HG03064 (cell line): ENCODE results near the gene SSBP4.
A peak's percentile ranks its signal among the peaks of the same experiment; 100 is the strongest.
"Not testable (repeated sequence)": the region's sequence is repeated elsewhere in the genome, so short reads cannot be mapped to it uniquely, and the experiment has no call there.

Source experiments
- ATAC-seq: cut with Tn5 transposase; IDR thresholded peaks from one replicate; pipeline ENCODE4 v1.9.1; 2021; ENCODE audit warnings: low read depth; ENCODE audit not compliant: unreplicated experiment

SSBP4 gene

DNA sequence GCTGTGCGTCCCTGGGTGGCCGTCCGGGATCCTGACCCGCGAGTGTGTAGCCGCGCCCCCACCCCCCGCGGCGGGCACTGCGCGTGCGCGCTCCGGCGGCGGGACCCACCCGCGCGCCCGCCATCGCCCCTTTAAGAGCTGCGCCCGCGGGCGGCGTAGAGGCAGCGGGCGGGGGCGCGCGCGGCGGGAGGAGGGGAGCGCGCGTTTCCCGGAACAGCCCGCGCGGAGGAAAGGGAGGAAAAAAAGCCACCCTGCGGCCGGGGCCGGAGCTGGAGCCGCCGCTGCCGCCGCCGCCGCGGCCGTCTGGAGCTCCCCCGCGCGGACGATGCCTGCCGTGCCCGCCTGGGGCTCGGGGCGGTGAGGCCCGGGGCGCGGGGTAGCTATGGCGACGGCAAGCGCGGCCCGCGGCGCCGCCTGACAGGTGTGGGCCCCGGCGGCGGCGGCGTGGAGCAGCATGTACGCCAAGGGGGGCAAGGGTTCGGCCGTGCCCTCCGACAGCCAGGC is at the start of gene SSBP4:
SSBP4 (plus strand) TSS at position 204 of the 504 bp plus-strand sequence; CDS start at position 455, 251 bp downstream.
- ATAC-seq: no peak

DNA sequence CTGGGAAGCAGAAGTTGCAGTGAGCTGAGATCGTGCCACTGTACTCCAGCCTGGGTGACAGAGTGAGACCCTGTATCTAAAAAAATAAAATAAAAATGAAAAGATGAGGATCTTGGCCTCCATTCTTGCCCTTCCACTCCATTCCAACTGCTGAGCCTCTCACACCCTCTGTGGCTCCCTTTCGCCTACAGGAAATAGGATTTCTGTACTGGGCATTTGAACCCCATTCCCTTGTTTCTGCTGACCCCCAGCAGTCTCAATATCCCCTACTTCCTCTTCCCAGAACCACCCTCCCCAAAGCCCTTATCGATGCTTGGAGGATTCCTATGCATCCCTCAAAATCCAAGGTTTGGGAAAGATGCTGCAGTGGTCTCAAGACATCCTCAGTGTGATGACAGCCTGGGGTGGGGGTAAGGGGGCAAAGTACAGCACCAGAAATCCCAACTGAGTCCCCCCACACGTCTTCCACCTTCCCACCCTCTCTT is 45.7 kb upstream of the SSBP4 start:
- no peak for ATAC-seq

DNA sequence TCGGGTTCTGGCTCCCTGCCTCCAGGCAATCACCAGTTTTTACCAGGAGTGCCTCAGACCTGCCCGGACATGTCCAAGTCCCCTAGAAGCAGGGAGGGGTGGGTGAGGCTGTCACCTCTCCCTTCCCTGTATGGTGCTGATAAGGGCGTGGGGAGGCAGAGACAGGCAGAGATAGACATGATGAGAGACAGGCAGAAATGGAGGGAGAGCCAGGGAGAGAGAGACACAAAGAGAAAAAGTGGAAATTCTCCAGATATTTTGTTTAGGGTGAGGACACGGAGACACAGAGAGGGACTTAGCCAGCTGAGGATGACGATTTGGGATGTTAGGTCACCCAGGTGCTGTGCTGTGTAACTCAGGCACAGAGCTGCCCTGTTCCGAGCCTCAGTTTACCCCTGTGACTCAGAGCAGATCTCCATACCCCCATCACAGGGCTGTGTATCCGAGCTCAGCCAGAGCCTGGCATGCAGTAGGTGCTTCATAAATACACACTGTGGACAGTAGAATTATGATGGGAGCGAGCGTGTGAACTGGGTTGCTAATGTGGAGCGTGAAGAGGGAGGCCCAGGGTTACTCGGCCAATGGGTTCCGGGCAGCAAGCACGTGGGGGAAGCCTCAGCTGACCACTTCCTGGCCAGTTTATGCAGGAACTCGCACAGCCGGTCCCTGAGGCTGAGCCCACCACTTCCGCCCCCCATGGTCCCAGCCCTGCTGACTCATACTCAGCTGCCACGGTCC is 45.1 kb upstream of the SSBP4 start:
- ATAC-seq: peak; percentile 68

DNA sequence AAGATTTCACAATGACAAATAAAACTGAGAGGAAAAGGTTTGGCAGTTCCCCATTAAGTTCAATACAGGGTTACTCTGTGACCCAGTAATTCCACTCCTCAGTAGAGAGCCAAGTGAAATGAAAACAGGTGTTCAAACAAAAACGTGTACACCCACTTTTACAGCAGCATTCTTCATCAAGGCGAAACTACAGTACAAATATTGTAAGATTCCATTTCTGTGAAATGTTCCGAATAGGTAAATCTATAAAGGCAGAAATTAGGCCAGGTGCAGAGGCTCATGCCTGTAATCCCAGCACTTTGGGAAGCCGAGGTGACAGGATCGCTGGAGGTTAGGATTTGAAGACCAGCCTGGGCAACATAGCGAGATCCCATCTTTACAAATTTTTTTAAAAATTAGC is 42.2 kb upstream of the SSBP4 start:
- ATAC-seq: no peak

DNA sequence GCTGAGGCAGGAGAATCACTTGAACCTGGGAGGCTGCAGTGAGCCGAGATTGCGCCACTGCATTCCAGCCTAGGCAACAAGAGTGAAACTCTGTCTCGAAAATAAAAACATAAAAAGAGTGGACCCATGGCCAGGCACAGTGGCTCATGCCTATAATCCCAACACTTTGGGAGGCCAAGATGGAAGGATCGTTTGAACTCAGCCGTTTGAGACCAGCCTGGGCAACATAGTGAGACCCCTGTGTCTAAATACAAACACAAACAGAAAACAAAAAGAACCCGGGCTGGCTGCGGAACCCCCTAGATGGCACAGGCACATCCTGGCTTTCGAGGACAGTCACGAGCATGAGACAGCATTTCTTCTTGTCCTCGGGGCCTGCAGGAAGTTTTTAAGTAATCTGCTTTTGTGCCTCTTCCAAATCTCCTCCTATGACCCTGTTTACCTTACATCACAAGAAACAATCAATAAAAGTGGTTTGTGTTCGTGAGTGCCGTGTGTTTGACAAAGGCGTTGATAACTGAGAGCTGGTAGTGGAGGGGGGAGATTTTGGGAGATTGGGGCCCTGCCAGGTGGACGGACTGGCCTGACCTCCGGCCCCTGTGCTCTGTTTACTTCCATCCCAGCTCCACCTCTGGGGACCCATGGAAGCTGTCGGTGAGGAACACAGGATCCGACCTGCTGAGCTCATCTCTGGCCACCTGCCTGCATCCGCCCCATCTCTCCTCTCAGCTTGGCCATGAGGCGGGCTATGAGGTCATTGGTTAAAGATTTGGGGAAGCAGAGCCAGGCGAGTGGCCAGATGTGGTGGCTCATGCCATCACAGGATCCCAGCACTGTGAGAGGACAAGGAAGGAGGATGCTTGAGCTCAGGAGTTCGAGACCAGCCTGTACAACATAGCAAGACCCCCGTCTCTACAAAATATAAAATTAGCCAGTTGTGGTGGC is 39.1 kb upstream of the SSBP4 start:
- no peak for ATAC-seq

DNA sequence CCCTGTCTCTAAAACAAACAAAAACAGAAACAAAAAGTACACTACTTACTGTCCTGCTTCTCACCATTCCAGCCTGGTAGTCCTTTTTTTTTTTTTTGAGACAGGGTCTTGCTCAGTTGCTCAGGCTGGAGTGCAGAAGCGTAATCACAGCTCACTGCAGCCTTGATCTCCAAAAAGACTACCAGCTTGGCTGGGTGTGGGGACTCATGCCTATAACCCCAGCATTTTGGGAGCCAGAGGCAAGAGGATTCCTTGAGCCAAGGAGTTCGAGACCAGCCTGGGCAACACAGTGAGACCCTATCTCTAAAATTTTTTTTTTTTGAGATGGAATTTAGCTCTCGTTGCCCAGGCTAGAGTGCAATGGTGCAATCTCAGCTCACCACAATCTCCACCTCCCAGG is 38.4 kb upstream of the SSBP4 start:
- no peak for ATAC-seq

DNA sequence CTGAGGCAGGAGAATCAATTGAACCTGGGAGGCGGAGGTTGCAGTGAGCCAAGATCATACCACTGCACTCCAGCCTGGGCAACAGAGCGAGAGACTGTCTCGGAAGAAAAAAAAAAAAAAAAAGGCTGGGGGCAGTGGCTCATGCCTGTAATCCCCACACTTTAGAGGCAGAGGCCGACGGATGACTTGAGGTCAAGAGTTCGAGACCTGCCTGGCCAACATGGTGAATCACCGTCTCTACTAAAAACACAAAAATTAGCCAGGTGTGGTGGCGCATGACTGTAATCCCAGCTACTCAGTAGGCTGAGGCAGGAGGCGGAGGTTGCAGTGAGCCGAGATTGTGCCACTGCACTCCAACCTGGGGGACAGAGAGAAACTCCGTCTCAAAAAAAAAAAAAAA is 35.6 kb upstream of the SSBP4 start:
- ATAC-seq: not testable (repeated sequence)

DNA sequence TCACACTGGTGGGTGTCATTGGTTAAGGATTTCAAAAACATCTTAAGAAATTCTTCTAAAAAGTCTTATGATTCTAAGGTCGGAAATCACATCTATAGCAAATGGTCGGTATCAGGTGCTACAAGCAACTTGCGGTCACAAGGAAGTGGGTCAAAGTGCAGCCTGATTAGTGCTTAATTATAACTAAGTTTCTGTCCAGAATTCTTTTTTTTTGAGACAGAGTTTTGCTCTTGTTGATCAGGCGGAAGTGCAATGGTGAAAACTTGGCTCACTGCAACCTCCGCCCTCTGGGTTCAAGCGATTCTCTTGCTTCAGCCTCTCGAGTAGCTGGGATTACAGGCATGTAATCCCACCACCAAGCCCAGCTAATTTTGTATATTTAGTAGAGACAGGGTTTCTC is 34.4 kb upstream of the SSBP4 start:
- no peak for ATAC-seq

DNA sequence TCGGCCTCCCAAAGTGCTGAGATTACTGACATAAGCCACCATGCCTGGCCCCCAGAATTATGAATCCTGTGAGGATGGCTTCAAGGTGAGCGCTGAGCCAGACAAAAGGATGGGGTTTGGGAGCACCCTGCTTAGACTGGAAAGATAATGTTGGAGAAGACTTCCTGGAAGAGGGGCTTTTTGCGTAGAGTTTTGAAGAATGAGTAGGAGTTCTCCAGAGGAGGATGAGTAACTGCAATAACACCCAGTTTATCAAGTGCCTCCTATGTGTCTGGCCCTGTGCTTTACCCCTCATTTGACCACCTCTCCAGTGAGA is 33.9 kb upstream of the SSBP4 start:
- ATAC-seq: no peak

DNA sequence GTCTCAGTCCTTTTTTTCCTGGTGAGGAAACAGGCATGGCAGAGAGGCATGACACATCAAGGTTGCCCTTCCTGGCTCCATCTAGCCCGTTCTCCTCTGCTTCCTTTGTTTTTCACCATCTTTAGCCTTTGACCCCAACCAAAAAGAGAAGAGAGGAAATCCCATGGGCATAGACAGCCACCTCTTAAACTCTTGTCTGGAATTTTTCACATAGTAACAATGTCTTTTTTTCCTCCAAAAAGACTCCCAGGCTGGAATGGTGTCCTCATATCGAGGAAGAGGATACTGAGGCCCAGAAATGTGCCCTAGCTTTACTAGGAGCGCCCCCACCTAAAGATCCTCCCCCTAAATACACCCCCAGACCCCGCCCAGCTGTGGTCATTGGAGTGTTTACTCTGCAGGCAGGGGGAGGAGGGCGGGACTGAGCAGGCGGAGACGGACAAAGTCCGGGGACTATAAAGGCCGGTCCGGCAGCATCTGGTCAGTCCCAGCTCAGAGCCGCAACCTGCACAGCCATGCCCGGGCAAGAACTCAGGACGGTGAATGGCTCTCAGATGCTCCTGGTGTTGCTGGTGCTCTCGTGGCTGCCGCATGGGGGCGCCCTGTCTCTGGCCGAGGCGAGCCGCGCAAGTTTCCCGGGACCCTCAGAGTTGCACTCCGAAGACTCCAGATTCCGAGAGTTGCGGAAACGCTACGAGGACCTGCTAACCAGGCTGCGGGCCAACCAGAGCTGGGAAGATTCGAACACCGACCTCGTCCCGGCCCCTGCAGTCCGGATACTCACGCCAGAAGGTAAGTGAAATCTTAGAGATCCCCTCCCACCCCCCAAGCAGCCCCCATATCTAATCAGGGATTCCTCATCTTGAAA is 33.3 kb upstream of the SSBP4 start, which contains the start of gene GDF15:
GDF15 (plus strand) TSS at position 484 of the 868 bp plus-strand sequence; CDS start at position 516, 32 bp downstream.
- ATAC-seq: no peak

DNA sequence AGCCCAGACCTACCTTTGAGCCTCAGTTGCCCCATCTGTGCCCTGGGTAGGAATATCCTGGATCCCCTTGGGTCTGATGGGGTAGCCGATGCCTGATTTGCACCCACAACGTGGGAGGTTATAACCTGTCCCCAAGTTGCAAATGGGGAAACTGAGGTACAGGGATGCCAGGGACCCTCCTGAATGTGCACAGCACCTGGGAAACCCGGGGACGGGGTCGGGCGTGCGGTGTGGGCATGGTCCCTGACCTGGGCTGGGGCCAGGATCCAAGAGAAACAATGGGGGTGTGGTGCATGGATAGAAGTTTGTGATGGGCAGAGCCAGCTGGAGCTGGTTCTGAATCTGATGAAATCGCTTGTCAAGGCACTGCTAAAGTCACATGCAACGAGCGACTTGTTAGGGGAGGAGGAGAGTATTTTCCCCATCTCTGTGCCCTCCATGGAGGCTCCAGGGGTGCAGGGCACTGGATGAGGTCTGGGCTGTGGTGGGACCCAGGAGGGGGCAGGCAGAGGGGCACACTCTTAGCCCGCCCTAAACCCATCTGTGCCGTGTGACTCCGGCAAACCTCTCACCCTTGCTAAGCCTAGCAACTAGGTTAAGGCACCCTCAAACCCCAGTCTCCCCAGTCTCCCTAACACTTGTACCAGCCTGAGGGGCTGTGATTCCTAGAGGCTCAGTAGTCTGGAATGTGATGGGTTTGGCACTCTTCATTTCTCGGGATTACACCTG is 32.5 kb upstream of the SSBP4 start:
- ATAC-seq: no peak

DNA sequence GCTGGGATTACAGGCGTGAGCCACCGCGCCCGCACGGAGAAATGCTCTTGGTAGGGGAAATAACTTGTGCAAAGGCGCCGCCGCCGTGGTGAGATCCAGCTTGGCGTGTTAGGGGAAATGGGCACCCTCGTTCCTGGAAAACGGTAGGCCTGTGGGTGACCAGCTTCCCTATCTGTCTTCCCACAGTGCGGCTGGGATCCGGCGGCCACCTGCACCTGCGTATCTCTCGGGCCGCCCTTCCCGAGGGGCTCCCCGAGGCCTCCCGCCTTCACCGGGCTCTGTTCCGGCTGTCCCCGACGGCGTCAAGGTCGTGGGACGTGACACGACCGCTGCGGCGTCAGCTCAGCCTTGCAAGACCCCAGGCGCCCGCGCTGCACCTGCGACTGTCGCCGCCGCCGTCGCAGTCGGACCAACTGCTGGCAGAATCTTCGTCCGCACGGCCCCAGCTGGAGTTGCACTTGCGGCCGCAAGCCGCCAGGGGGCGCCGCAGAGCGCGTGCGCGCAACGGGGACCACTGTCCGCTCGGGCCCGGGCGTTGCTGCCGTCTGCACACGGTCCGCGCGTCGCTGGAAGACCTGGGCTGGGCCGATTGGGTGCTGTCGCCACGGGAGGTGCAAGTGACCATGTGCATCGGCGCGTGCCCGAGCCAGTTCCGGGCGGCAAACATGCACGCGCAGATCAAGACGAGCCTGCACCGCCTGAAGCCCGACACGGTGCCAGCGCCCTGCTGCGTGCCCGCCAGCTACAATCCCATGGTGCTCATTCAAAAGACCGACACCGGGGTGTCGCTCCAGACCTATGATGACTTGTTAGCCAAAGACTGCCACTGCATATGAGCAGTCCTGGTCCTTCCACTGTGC is 30.9 kb upstream of the SSBP4 start:
- ATAC-seq: peak; percentile 72

DNA sequence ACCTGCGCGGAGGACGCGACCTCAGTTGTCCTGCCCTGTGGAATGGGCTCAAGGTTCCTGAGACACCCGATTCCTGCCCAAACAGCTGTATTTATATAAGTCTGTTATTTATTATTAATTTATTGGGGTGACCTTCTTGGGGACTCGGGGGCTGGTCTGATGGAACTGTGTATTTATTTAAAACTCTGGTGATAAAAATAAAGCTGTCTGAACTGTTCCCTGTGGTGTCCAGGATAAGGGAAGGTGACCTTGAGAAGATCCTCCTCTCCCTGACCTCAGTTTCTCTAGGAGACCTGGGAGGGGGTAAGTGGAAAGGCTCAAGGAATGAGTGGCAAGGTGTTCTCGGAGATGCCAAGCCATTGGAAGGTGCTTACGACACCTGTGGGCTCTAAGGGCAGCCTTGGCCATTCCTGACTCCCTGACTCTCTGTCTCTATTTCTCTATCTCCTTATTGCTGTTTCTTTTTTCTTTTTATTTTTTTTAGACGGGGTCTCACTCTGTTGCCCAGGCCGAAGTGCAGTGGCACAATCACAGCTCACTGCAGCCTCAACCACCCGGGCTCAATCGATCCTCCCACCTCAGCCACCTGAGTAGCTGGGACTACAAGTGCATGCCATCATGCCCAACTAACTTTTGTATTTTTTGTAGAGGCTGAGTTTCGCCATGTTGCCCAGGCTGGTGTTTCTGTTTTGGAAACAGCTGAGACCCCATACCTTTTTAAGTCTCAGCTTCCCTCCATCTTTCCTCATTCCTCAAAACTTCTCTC is 30.1 kb upstream of the SSBP4 start:
- ATAC-seq: no peak

DNA sequence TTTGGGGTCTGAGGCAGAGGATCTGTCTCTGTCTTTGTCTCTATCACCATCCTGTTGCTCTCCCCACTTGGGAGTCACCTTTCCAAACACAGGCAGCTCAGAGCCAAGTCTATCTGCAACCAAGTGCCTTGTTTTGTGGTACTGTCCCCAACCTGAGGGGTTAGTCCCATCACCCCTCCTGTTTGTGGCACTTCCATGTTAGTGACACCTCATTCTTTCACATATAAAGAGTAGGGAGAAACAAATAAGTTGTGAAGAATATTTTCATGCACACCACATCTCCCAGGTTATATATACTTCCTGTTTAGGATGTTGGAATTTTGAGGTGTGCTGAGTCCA is 29.5 kb upstream of the SSBP4 start:
- ATAC-seq: no peak

DNA sequence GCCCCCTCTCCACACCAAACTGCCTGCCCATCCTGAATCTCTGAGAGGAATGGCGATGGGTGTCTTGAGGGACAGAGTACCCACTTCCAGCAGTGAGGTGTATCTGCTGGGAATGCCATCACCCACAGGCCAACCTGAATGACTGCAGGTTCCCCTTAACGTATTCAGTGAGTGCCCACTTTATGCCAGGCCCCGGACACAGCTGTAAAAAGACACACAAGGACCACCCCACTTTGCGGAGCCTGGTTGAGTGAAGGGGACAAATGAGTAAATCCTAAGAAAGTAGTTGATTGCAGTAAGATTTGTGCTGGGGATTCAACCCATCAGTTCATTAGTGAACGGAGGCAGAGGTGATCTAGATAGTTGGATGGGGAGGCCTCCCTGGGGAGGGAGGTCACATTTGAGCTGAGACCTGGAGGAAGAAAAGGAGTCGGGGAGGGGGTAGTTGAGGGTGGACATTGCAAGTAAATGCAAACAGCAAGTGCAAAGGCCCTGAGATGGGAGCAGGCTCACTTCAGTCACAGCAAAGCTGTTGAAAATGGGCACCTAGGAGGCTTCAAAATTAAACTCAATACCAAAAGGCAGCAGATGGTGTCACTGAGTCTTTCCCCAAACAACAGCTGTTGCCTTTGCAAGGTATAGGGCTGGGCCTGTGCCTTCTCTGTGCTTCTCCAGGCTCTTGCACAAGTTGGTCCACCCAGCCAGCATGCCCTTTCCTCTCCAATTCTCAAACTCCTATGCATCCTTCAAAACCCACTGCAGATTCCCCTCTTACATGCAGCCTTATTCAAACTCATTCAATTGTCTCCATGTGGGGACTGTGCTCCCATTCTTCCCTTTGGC is 28.9 kb upstream of the SSBP4 start:
- ATAC-seq: no peak

DNA sequence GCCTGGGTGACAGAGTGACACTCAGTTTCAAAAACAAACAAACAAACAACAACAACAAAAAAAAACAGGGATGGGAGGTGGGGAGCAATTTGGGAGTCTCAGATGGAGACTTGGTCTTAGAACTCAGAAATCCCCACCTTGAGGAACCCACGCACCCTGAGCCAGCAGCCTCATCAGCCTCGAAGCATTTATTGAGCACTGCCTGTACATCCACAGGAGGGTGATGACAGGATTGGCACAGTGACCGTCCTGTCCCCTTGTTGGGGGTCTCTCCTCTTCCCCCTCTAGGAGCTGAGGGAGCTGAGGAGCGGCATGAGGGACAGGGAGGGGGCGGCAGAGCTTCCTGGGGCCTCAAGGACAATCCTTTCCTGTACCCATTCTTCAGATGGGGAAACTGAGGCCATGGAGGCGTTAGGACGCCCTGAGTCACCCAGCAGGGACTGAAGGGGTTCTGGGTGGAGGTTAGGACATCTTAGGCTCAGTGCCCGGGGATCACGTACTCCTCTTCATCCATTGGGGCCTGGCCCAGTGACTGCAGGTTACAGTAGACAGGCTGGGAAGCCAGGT is 27.6 kb upstream of the SSBP4 start:
- ATAC-seq: no peak

DNA sequence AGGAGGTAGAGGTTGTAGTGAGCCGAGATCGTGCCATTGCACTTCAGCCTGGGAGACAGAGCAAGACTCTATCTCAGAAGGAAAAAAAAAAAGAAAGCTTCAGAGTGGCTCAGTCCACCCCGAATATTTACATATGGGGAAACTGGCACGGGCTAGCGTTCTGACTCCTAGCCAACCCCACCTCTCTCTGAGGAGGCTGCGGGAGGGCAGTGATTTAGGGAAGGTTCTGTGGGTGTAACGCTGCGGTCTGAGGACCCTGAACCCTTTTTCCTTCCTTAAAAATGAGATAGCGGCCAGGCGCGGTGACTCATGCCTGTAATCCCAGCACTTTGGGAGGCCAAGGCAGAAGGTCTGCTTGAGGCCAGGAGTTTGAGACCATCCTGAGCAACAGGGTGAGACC is 26.8 kb upstream of the SSBP4 start:
- ATAC-seq: no peak
